HG03521 (cell line): ENCODE data around the gene MRPS30.
A peak's percentile ranks its signal among the peaks of the same experiment; 100 is the strongest.
"Not testable (repeated sequence)": the region's sequence is repeated elsewhere in the genome, so short reads cannot be mapped to it uniquely, and the experiment has no call there.

Source experiments
- ATAC-seq: cut with Tn5 transposase; IDR thresholded peaks from one replicate; pipeline ENCODE4 v1.9.1; 2021; ENCODE audit warnings: mild to moderate bottlenecking, moderate library complexity; ENCODE audit not compliant: unreplicated experiment

Gene MRPS30

DNA sequence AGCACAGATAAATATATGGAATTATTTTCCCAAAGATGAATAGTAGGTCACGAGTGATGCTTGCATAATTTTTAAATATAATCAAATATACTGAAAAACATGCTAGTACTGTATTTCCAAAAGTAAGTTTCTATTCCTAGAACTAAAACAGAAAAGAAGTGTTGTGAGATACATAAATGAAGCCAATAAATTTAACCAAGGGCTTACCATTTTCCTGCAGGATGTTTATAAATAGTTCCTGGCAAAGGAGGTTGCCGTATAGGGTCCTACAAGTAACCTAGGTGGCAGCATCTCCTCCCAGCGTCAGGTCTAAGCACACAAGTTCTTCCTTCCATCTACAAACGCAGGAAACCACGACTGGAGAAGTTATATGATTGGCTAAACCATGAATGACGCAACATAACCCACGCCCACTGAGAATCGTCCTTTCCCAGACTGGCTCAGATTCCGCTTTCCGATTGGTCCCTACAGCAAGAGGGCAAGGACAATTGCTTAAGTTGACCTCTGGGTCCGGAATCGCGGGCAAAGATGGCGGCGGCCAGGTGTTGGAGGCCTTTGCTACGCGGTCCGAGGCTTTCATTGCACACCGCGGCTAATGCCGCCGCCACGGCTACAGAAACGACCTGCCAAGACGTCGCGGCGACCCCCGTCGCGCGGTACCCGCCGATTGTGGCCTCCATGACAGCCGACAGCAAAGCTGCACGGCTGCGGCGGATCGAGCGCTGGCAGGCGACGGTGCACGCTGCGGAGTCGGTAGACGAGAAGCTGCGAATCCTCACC, at the start of gene MRPS30:
Gene MRPS30, plus strand, starts transcription at position 513 of the 780 bp plus-strand sequence. Its CDS starts 16 bp downstream, at position 529.
- ATAC-seq = peak; percentile 97

- ATAC-seq = no peak
Observed at GRCh38 chr5:44769200-44769876, 39.4 kb upstream of the MRPS30 start.

DNA sequence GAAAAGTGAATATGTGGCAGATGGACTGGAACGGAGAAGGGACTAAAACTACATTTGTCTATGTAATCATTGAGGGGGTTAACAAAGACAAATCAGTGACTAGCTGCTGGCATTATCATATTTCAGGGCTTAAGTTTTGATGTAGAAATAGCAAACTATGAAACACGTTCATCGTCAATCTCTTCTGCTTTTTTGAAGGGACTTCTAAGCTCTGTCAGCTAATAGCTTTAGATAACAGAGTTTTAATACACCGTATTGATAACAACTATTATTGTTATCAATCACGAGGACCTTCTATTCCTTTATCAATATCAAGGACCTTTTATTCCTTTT, 38.9 kb upstream of the MRPS30 start:
- ATAC-seq = no peak

GRCh38 chr5:44770780-44771717, 37.7 kb upstream of the MRPS30 start:
- no peak for ATAC-seq

GRCh38 chr5:44772397-44772796, 36.4 kb upstream of the MRPS30 start:
- ATAC-seq = not testable (repeated sequence)

- peak; percentile 55 for ATAC-seq
Observed at GRCh38 chr5:44774279-44774880, 34.4 kb upstream of the MRPS30 start.

GRCh38 chr5:44779167-44779566, 29.6 kb upstream of the MRPS30 start:
- no peak for ATAC-seq

GRCh38 chr5:44783634-44784315, 25.0 kb upstream of the MRPS30 start:
- no peak for ATAC-seq

DNA sequence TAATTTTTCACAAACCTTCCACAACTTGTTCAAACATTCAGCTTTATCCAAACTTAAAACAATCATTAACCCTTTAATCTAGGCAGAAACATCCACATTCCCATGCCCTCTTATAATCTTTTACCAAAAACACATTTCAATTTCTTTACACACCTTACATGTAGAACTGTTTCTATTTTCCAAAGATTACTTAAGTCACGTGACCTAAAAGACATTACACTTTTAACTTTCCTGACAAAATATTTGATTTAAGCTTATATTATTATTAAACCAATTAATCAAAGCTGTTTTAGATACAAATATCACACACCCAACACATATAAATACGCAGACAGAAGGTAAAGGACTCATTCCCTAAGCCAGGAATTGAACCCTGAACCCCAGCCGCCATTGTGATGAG, 21.0 kb upstream of the MRPS30 start:
- no peak for ATAC-seq

DNA sequence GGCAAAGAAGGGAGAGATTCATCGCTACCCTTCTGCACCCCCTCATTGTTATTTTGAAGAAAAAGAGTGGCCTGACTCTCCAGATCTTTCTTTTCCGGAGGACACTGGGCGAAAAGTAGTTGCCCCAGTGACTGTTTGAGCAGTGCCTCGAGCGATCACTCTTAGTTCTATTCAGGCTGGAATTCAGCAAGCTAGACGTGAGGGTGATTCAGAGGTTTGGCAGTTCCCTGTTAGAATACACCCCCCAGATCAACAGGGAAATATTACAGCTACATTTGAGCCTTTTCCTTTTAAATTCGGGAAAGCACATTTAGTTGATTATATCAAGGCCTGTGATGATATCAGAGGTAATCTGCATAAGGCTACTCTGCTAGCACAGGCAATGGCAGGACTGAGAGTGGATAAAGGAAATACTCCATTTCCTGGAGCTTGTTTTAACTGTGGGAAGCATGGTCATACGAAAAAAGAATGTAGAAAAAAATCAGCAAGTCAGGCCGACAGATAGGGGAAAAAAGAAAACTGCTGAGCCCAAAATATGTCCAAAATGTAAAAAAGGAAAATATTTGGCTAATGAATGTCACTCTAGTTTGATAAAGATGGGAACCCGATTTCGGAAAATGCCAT, 19.3 kb upstream of the MRPS30 start:
- ATAC-seq = not testable (repeated sequence)

DNA sequence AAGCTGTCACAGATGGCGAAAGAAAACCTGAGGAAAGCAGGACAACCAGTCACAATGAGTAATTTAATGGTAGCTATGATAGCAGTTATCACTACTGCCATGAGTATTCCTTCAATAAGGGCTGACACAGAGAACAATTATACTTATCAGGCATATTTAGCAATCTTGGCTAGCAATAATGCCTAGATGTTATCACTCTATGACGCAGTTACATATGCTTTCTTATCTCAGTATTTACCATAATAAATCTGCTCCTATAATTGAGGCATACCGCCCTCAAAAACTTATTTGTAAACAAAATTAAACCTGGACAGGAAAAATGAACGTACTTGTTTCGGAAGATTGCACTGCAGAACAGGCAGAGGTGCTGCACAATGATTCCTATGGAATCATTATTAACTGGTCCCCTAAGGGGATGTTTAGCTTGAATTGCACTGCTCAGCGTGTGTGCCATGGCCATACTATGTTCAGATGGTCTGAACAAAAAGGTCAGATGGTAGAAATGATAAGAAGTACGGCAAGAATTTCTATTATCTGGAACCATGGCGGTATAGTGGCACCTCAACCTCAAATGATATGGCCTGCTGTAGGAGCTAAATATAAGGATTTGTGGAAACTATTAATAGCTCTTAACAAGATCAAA, 16.6 kb upstream of the MRPS30 start:
- ATAC-seq = not testable (repeated sequence)

DNA sequence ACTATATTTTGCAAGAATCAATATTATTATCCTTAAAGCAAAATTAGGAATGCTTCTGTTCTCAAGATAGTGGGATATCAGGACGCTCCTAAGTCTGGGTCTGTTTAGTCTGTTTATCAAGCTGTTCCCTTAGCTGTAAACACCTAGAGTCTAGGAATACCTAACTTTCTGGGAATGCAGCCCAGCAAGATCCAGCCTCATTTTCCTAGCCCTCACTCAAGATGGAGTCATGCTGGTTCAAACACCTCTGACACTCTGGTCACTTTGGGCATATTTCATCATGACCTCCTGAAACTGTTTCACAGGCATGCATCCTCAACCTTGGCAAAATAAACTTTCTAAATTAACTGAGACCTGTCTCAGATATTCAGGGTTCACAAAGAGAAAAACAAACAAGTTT, 14.4 kb upstream of the MRPS30 start:
- no peak for ATAC-seq

- ATAC-seq = no peak
Observed at GRCh38 chr5:44795496-44795895, 13.3 kb upstream of the MRPS30 start.

DNA sequence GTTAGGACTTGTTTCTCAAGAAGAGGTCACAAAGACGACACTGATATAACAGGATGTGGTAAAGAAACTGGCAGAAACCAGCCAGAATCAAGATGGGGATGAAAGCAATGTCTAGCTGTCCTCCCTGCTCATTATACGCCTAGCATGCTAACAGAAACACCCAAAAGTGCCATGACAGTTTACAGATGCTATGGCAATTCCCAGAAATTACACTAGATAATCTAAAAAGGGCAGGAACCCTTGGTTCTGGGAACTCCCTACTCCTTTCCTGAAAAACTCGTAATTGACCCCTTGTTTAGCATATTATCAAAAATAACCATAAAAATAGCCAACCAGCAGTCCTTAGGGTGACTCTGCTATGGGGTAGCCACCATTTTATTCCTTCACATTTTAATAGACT, 10.9 kb upstream of the MRPS30 start:
- no peak for ATAC-seq

GRCh38 chr5:44801992-44802391, 6.8 kb upstream of the MRPS30 start:
- ATAC-seq = no peak

DNA sequence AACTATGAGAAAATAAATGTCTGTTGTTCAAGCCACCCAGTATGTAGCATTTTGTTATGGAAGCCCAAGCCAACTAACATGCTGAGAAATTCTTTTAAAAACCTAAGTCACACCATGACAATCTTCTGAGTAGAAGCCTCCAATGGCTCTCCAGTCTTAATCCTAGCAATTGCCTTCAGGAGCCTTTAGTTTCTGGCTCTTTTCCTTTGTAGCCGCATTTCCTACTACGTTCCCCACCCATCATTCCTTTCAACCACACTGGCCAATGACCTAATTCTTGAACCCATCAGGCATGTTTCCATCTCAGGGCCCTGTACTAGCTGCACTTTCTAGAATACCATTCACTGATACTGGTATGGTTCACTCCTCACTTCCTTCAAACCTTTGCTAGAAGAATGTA, 2.1 kb upstream of the MRPS30 start:
- no peak for ATAC-seq

GRCh38 chr5:44807269-44807668, 1.5 kb upstream of the MRPS30 start:
- ATAC-seq = no peak

GRCh38 chr5:44809215-44809955, 638 bp downstream of the MRPS30 start:
- ATAC-seq = peak; percentile 39

GRCh38 chr5:44809956-44810420, 1.2 kb downstream of the MRPS30 start:
- no peak for ATAC-seq
